SIG-M5 (cell line): Measurements from ENCODE around the gene ZMYM5.
"Not testable (repeated sequence)": the region's sequence is repeated elsewhere in the genome, so short reads cannot be mapped to it uniquely, and the experiment has no call there.

Experiments
- DNase-seq: peaks from one replicate; lab custom pipeline; 2025; lab: John Stamatoyannopoulos, UW

ZMYM5 gene

GRCh38 chr13:19863323-19864023 is at the start of gene ZMYM5:
ZMYM5 (minus strand) TSS chr13:19863649; CDS start chr13:19852180, 11,469 bp downstream.
- peak; percentile 91 for DNase-seq

DNA sequence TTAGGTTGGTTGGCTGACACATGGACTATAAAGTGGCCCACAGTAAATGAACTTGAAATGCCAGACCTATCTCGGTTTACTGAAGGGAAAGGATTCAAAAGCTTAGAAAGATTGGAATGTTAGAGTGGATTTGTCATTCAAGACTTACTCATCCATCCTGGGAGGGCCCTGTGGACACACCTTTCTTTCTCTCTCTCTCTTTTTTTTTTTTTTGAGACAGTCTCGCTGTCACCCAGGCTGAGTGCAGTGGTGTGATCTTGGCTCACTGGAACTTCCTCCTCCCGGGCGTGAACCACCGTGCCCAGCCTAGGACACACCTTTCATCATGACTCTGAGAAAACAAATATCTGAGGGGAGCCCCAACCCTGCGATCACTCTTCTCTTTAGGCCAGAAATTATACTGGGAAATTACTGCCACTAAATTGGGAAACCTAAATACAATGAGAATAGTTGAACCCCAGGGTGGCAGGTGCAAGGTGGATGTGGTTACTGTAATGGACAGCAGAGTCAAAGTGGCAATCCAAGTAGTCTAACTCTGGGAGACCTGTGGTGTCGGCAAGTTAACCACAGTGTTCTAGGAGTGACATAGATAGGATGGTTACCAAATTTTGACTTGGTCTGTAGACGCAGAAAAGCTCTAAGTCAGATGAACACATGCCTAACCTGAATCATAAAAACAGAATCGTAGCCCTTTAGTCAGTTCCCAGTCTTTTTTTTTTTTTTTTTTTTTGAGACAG is 47.1 kb upstream of the ZMYM5 start:
- DNase-seq, result no peak

- no peak for DNase-seq
These were observed 45.0 kb upstream of the ZMYM5 start for GRCh38 chr13:19908350-19908986.

- DNase-seq, result not testable (repeated sequence)
These were observed 42.2 kb upstream of the ZMYM5 start for GRCh38 chr13:19905487-19906195.

DNA sequence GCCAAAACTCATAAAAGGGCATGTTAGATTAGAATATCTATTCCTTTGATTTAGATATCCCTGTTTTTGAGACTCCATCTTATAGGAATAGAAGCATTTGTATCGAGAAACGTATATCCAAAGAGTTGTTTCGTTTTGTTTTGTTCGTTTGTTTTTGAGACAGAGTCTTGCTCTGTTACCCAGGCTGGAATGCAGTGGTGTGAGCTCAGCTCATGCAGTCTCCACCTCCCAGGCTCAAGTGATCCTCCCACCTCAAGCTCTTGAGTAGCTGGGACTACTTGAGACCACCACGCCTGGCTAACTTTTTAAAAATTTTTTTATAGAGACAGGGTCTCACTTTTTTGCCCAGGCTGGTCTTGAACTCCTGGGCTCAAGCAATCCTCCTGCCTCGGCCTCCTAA is 26.6 kb upstream of the ZMYM5 start:
- no peak for DNase-seq

- DNase-seq, result no peak
These were observed 25.4 kb upstream of the ZMYM5 start for GRCh38 chr13:19888799-19889198.

- DNase-seq, result no peak
These were observed 18.8 kb upstream of the ZMYM5 start for GRCh38 chr13:19882231-19882630.

- no peak for DNase-seq
These were observed 18.2 kb upstream of the ZMYM5 start for GRCh38 chr13:19881641-19882040.

DNA sequence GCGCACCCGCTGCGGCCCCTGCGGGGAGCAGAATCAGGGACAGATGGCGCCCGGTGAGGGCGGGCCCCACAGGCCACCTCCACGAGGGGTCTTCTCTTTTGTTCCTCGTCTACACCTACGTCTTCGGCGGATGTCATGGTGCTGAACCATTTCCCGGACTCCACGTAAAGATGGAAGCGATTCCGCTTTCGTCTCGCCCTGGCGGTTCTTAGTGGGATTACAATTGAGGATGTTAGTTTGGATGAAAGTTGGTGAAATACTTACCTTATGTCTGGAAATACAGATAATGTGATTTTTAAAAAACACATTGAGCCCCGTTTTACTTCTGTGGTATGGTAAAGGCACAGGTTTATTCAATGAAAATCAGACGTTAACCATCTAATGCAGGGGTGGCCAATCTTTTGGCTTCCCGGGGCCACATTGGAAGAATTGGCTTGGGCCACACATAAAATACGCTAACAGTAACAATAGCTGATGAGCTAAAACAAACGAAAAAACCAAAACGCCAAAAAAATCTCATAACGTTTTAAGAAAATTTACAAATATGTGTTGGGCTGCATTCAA is 1.4 kb upstream of the ZMYM5 start:
- DNase-seq, result no peak

- no peak for DNase-seq
These were observed 736 bp upstream of the ZMYM5 start for GRCh38 chr13:19864024-19864745.

DNA sequence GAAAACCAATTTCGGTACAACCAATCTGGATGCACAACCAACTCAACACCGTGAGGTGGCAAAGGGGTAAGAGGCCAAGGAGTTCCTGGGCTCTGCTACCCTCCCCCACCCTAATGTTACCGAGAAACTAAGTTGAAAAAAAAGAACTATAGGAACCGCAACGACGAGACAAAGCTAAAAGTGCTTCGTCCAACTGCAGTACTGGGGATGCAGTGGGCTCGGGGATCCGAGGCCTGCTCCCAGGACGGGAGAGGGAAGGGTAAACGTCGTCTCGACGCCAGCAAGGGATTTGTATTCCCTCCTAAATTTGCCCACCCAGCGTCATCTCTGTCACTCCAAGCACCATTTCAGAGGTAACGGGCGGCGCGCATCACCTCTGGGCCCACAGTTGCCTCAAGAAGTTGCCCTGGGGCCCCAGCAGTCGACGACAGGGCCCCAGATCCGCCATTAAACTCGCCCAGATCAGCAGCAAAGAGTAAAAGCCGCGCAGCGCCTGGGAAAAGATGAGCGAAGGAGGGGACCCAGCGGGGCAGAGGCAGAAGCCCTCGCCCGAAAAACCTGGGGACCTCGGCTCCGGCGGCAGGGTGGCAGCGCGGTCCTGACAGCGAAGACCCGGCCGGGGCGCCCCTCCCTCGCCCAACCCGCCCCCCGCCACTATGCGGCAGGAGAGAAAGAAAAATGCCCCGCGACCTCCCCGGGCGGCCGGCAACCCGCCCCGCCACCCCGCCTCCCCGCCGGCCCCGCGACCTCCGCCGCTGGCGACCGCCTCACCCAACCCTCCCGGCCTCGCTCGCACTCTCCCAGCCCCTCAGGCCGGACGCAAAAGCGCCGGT is 752 bp downstream of the ZMYM5 start:
- no peak for DNase-seq

DNA sequence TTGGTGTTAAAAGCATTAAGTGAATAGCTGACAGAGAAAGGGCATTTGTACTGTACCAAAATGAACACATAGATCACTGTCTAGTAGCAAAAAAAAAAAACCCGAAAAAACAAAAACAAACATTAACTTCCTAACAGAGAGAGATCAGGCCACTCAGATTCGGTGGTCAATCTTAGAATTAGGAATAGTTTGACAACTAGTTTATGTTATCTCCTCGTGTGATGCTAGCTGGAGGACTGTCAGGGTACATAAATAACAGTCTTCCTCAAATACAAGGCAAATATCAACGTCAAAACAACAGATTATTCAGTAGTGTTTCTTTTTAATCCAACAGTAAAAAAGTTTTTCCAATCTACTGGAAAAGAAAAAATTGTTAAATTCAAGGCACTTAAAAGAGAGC is 1.7 kb downstream of the ZMYM5 start:
- DNase-seq, result no peak

DNA sequence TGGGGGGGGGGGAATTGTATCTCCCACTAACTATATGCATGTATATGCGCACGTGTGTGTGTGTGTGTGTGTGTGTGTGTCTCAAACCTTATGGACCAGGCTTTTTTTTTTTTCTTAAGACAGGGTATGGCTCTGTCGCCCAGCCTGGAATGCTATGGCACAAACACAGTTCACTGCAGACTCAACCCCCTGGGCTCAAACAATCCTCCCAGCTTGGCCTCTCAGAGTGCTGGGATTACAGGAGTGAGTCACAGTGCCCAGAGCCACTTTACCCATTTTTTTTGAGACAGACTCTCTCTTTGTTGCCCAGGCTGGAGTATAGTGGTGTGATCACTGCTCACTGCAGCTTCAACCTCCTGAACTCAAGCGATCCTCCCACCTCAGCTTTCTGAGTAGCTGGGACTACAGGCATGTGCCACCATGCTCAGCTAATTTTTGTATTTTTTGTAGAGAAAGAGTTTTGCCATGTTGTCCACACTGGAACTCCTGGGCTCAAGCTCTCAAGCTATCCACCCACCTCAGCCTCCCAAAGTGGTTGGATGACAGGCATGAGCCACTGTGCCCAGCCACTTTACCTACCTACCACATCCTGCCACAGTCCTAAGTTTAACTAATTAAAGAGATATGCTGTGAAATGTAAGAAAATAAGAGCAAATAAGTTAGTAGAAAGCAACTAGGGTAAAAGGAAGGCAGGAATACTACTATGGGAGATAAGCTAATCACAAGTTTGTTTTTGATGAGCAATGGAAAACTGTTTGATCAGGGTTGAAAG is 2.4 kb downstream of the ZMYM5 start:
- DNase-seq, result no peak

DNA sequence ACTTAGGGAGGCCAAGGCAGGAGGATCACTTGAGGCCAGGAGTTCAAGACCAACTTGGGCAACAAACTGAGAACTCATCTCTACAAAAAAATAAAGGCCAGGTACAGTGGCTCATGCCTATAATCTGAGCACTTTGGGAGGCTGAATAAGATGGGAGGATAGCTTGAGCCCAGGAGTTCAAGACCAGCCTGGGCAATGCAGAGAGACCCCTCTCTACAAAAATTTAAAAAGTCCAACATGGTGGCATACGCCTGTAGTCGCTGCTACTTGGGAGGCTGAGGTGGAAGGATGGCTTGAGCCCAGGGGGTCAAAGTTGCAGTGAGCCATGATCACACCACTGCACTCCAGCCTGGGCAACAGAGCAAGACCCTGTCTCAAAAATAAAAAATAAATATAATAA is 5.8 kb downstream of the ZMYM5 start:
- DNase-seq, result not testable (repeated sequence)

DNA sequence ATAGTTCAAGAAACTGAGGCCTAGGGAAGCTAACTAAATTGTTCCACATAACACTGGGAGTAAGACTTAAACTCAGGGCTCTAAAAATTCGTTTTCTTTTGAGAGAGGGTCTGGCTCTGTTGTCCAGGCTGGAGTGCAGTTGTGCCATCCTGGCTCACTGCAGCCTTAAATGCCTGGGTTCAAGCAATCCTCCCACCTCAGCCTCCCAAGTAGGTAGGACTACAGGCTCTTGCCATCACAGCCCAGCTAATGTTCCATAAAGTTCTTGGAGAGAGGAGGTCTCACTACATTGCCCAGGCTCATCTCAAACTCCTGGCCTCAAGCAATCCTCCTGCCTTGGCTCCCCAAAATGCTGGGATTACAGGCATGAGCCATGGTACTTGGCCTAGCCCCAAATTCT is 10.7 kb downstream of the ZMYM5 start:
- no peak for DNase-seq

- no peak for DNase-seq
These were observed 17.7 kb downstream of the ZMYM5 start for GRCh38 chr13:19845758-19846157.

GRCh38 chr13:19838865-19839275 is 24.6 kb downstream of the ZMYM5 start:
- no peak for DNase-seq

GRCh38 chr13:19836472-19836871 is 27.0 kb downstream of the ZMYM5 start:
- no peak for DNase-seq

DNA sequence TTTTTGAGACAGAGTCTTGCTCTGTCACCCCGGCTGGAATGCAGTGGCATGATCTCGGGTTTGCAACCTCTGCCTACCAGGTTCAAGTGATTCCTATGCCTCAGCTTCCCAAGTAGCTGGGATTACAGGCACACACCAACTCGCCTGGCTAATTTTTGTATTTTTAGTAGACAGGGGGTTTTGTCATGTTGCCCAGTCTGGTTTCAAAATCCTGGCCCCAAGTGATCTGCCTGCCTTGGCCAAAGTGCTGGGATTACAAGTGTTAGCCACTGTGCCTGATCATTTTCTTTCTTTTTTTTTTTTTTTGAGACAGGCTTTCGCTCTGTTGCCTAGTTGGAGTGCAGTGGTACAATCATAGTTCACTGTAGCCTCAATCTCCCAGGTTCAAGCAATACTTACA is 28.7 kb downstream of the ZMYM5 start:
- no peak for DNase-seq

DNA sequence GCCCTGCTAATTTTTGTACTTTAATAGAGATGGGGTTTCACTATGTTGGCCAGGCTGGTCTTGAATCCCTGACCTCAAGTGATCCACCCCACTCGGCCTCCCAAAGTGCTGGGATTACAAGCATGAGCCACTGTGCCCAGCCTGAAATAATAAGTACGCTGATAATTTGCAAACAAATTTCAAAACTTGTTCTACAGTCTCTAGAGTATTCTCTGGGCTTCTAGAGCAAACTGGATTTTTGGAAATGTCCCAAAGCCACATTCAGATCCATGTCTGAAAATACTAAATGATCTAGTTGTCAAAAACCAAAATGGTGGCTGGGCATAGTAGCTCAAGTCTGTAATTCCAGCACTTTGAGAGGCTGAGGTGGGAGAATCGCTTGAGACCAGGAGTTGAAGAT is 40.8 kb downstream of the ZMYM5 start:
- no peak for DNase-seq
